Neural crest cell (in vitro differentiated cells): ENCODE results near the gene MIPOL1. TPM values are rescaled to one million over a fixed set of nuclear protein-coding genes. Genes with fewer than 3 reads are reported as not detected.
A peak's percentile ranks its signal among the peaks of the same experiment; 100 is the strongest.

Experiments
- DNase-seq: peaks from one replicate; pipeline ENCODE4 v3.0.0; 2021; ENCODE audit warnings: low read depth, mixed read lengths, low spot score
- H3K27ac Mint-ChIP-seq: one replicate; pipeline ENCODE4 v1.8.0; 2021; ENCODE audit warnings: mild to moderate bottlenecking, mixed read lengths; ENCODE audit not compliant: unreplicated experiment
- H3K27me3 Mint-ChIP-seq: 2 replicates; pipeline ENCODE4 v1.8.0; 2021; ENCODE audit warnings: low read depth, mild to moderate bottlenecking, mixed read lengths
- H3K36me3 Mint-ChIP-seq: 2 replicates; pipeline ENCODE4 v1.8.0; 2021; ENCODE audit warnings: low read depth, mild to moderate bottlenecking, mixed read lengths
- H3K4me1 Mint-ChIP-seq: 2 replicates; pipeline ENCODE4 v1.8.0; 2021; ENCODE audit warnings: mixed read lengths
- H3K4me3 Mint-ChIP-seq: one replicate; pipeline ENCODE4 v1.8.0; 2021; ENCODE audit warnings: mild to moderate bottlenecking, mixed read lengths
- H3K9me3 Mint-ChIP-seq: 2 replicates; pipeline ENCODE4 v1.8.0; 2021; ENCODE audit warnings: mixed read lengths
- total RNA-seq: library from RNA; stranded (reverse); gene quantifications from 2 replicates; pipeline ENCODE4 v1.2.1, GENCODE V29; 2021
- TF ChIP-seq, protein P1 (sequence below): fragments of 200-600 bp; sonication (generic); conservative IDR thresholded peaks from 2 replicates; pipeline ENCODE4 v1.5.0; 2021; ENCODE audit warnings: antibody characterized with exemption, mild to moderate bottlenecking

Gene MIPOL1
- total RNA-seq, 1 donor from 2014 or later = 16.6 TPM

DNA sequence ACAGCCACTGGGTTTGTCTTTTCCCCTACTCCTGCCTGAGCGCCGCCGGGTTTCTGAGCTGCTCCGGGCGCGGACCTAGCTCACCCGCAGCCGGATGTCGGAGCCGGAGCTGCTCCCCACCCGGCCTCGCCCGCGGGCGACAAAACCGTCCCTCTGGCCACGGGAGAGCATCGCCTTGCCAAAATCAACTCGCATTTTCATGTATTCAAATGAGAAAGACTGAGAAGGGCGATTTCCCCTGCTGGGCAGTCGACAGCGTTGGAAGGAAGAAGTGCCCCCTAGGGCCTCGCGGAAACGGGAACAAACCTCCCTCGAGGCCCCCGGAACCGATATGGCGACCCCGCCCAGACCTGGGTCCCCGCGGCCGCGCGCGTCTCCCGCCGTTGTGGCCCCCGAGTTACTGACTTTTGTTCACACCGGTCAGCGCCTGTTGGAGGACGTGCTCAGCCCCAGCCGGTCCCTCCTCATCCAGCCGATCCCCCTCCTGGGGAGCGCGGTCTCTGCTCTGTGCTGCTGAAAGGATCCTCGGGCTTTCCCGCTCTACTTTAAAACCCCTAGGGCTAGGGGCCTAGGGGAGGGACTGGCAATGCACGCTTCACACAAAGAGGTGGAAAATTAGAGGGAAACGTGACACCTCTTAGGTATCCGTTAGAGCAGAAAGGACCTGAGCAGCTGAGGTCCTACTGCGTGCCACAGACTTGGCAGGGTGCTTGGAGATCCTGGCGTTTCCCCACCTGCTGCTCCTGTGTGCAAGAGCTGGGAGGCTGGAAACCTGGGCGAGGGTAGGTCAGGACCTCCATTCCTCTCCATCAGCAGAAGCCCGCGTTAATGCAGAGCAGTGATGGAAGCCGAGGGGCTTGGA is 402.0 kb downstream of the MIPOL1 start:
- peak overlapping the region; percentile 75 for H3K4me3 Mint-ChIP-seq
- H3K36me3 Mint-ChIP-seq = no peaks in the 10 kb centered on the region
- no peaks in the 10 kb centered on the region for H3K9me3 Mint-ChIP-seq
- H3K27ac Mint-ChIP-seq = no peak overlapping the region
- peaks cover 24% of the 10 kb centered on the region for H3K4me1 Mint-ChIP-seq
- DNase-seq = no peak
- TF ChIP-seq, protein P1, sequence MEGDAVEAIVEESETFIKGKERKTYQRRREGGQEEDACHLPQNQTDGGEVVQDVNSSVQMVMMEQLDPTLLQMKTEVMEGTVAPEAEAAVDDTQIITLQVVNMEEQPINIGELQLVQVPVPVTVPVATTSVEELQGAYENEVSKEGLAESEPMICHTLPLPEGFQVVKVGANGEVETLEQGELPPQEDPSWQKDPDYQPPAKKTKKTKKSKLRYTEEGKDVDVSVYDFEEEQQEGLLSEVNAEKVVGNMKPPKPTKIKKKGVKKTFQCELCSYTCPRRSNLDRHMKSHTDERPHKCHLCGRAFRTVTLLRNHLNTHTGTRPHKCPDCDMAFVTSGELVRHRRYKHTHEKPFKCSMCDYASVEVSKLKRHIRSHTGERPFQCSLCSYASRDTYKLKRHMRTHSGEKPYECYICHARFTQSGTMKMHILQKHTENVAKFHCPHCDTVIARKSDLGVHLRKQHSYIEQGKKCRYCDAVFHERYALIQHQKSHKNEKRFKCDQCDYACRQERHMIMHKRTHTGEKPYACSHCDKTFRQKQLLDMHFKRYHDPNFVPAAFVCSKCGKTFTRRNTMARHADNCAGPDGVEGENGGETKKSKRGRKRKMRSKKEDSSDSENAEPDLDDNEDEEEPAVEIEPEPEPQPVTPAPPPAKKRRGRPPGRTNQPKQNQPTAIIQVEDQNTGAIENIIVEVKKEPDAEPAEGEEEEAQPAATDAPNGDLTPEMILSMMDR = no peak
- peaks cover 99% of the 10 kb centered on the region for H3K27me3 Mint-ChIP-seq

GRCh38 chr14:37600880-37601741 is 403.4 kb downstream of the MIPOL1 start:
- peaks cover 100% of the 10 kb centered on the region for H3K27me3 Mint-ChIP-seq

DNA sequence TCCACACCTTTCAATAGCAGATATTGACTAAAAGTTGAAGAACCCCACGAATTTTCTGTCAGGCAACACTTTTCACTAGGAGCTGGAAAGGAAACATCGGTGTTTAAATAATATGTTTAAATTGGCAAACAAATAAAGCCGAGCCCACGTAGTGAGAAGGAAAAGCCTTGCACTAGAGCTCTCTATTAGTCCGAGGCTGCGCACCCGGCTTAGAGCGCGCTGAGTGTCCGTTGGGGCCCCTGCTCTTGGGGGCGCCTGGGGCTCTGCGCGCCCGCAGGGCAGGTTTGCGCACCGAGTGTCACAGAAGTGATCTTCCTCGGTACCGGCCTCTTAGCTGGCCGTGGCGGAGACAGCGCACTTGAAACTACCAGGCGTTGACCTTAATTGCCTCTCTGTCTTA is 404.1 kb downstream of the MIPOL1 start:
- Mint-ChIP-seq H3K4me3 (no peak overlapping the region), H3K36me3 (no peaks in the 10 kb centered on the region), H3K27ac (no peak overlapping the region), H3K27me3 (peaks cover 100% of the 10 kb centered on the region), H3K4me1 (peaks cover 13% of the 10 kb centered on the region), H3K9me3 (no peaks in the 10 kb centered on the region)
- TF ChIP-seq, protein P1 = no peak
- DNase-seq = no peak

More at GRCh38 chr14:37600880-37601741, 403.4 kb downstream of the MIPOL1 start:
- no peaks in the 10 kb centered on the region for H3K36me3 Mint-ChIP-seq
- TF ChIP-seq, protein P1 = no peak
- H3K9me3 Mint-ChIP-seq = no peaks in the 10 kb centered on the region
- peaks cover 17% of the 10 kb centered on the region for H3K4me1 Mint-ChIP-seq
- no peak for DNase-seq
- no peak overlapping the region for H3K27ac Mint-ChIP-seq
- peak overlapping the region; percentile 45 for H3K4me3 Mint-ChIP-seq

Other genes with a start within 250 kb of the MIPOL1 start
- 2.2 and 4.2 TPM in 2 replicates for gene SLC25A21, start 25.3 kb upstream of the MIPOL1 start, total RNA-seq